Activated CD4-positive, alpha-beta T cell treated with anti-CD3 and anti-CD28 coated beads, Interleukin-2, amount 50 U/mL, for 1 hour (primary cell): ENCODE results near the gene FOXB2.
"Not testable (repeated sequence)": the region's sequence is repeated elsewhere in the genome, so short reads cannot be mapped to it uniquely, and the experiment has no call there.

Source experiments
- DNase-seq: peaks from one replicate; pipeline ENCODE4 v3.0.0-alpha.2; 2020

The FOXB2 gene

GRCh38 chr9:77016526-77017504 lies 2.6 kb upstream of the FOXB2 start:
- no peak for DNase-seq

- DNase-seq, result no peak
Measured at GRCh38 chr9:77017505-77017894, 2.0 kb upstream of the FOXB2 start.

GRCh38 chr9:77018058-77018968 lies 1.1 kb upstream of the FOXB2 start:
- DNase-seq, result no peak

DNA sequence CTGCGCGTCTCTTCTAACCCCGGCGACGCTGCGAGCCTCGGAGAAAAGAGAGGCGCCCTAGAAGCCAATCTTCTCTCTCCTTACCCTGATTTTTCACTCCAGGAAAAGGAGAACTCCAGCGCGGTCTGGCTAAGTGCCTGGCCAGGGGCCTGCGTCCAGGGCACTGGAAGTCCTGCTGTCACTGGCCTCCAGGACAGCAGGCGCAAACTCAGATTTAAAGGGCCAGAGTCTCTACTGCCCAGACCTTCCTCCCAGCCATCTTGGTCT lies 553 bp upstream of the FOXB2 start:
- DNase-seq, result no peak

DNA sequence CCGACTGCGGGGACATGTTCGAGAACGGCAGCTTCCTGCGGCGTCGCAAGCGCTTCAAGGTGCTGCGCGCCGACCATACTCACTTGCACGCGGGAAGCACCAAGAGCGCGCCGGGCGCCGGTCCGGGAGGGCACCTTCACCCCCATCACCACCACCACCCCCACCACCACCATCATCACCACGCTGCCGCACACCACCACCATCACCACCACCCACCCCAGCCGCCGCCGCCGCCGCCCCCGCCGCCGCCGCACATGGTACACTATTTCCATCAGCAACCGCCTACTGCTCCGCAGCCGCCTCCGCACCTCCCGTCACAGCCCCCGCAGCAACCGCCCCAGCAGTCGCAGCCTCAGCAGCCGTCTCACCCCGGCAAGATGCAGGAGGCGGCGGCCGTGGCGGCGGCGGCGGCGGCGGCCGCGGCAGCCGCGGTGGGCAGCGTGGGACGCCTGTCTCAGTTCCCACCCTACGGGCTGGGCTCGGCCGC lies 514 bp downstream of the FOXB2 start:
- no peak for DNase-seq

- DNase-seq, result no peak
Measured at GRCh38 chr9:77020413-77021290, 1.2 kb downstream of the FOXB2 start.

GRCh38 chr9:77021291-77021894 lies 1.9 kb downstream of the FOXB2 start:
- DNase-seq, result no peak

GRCh38 chr9:77021922-77022782 lies 2.7 kb downstream of the FOXB2 start:
- no peak for DNase-seq

DNA sequence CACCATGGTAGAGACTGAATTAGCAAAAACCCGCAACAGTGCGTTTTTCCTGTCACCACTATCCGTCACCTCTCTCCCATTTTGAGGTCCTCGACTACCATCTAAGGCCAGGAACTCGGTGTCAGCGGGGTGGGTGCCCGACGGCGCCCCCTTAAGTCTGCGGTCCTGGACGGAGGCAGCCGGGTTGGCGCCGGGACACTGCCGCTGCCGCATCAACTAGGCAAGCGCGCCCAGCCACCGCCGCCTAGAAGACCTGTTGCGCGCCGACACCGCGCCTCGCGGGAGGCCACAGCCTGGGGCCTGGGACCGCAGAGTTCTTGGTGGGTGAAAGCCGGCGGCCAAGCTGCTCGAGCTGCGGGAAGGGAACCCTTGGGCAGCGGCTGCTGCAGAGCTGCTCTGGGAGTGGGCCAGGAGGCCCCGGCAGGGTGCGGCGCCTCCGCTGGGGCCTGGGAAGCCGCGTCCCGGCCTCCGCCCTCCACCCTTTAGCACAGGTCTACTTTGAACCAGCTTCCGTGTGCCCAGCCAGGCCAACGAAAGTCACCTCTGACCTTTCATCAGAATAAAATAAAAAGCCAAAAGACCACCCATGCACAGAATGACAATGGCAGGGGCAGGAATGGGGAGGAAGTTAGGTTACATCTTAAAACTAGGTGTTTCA lies 3.5 kb downstream of the FOXB2 start:
- DNase-seq, result no peak

DNA sequence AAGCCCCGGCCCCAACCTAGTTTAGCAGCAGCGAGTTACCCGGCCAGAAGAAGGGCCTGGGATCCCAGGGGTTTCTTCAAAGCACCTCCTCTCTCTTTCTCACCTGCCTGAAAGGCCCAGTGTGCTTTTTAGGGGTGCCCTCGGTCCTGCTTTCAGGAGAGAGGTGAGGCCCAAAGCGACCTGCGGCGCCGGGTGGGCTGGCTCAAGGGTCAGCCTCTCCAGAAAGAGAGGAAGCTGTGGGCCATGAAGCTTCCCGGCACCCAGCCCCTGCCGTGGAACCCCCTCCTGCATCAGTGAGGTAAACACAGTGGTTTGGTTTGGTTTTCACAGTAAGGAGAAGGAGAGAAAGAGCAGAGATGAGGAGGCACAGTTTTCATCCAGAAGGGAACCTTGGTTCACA lies 4.3 kb downstream of the FOXB2 start:
- no peak for DNase-seq

GRCh38 chr9:77024776-77025545 lies 5.5 kb downstream of the FOXB2 start:
- DNase-seq, result no peak

DNA sequence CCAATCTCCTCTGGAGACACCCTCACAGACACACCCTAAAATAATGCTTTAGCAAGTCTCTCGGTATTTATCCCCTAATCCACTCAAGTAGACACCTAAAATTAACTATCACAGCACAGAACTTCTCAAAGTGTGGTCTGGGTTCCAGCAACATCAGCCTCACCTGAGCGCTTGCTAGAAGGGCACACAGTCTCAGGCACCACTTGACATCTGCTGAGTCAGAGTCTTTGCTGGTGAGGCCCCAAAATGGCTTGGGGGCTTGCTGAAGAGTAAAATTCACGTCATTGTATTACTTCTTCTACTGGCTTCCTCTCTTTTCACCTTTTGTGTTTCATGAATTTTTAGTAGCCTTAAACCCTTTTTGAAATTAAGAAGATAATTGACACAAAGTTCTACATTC lies 9.0 kb downstream of the FOXB2 start:
- DNase-seq, result no peak

GRCh38 chr9:77030045-77030444 lies 10.6 kb downstream of the FOXB2 start:
- no peak for DNase-seq

DNA sequence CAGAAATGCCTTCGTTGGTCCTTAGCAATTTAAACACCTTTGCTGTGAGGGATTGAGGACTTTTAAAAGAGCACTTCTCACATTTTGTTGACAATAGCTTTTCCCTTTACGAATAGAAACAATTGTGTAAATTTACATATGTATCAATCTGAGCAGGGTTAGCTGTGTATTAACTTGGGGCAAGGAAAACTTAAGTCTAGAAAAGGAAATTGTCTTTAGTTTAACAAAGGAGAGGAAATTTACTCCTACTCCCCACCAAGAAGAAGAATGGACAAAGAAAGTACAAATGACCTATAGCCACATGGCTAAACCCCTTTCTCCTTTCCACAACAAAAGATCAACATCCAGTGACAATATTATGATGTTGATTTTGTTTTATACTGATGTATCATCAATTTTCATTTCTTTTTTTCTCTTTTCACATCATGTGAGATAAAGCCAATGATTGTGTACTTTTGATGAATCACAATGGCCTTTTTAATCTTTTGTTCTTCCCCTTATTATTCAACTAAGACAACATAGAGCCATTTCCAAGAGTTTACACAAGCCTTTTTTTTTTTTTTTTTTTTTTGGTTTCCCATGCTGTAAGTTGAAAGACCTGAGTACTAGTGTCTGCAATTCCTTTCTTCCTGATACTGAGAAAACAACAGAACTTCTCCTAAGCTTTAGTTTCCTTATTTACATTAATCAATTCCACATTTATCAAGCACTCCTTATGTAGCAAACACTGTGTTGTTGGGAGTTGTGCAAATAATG lies 19.0 kb downstream of the FOXB2 start:
- DNase-seq, result no peak

GRCh38 chr9:77040340-77040739 lies 20.9 kb downstream of the FOXB2 start:
- no peak for DNase-seq

DNA sequence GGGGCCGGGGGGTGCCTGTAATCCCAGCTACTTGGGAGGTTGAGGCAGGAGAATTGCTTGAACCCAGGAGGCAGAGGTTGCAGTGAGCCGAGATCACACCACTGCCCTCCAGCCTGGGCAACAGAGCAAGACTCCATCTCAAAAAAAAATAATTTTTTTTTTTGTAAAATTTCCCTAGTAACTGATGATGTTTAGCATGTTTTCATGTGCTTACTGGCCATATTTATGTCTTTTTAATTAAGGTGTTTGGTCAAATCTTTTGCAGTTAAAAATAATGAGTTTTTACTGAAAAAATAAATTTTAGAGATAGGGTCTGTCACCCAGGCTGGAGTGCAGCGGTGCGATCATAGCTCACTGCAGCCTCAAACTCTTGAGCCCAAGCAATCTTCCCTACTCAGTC lies 24.3 kb downstream of the FOXB2 start:
- not testable (repeated sequence) for DNase-seq

DNA sequence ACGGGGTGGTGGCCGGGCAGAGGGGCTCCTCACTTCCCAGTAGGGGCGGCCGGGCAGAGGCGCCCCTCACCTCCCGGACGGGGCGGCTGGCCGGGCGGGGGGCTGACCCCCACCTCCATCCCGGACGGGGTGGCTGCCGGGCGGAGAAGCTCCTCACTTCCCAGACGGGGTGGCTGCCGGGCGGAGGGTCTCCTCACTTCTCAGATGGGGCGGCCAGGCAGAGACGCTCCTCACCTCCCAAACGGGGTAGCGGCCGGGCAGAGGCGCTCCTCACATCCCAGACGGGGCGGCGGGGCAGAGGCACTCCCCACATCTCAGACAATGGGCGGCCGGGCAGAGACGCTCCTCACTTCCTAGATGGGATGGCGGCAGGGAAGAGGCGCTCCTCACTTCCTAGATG lies 41.2 kb downstream of the FOXB2 start:
- not testable (repeated sequence) for DNase-seq

GRCh38 chr9:77063645-77064285 lies 44.3 kb downstream of the FOXB2 start:
- no peak for DNase-seq

DNA sequence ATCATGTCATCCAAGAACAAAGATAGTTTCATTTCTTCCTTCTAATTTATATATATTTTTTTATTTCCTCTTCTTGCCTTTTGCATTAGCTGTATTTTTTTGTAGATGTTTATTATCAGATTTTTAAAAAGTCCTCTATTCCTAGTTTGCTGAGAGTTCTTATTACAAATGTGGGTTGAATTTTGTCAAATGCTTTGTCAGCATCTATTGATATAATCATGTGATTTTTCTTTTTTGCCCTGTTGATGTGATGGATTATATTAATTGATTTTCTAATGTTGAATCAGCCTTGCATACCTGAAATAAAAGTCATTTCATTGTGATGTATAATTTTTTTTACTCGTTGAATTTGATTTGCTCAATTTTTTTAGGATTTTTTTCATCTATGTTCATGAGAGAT lies 46.9 kb downstream of the FOXB2 start:
- DNase-seq, result no peak
